ENCODE measurements around the gene NOTCH2.

The NOTCH2 gene

DNA sequence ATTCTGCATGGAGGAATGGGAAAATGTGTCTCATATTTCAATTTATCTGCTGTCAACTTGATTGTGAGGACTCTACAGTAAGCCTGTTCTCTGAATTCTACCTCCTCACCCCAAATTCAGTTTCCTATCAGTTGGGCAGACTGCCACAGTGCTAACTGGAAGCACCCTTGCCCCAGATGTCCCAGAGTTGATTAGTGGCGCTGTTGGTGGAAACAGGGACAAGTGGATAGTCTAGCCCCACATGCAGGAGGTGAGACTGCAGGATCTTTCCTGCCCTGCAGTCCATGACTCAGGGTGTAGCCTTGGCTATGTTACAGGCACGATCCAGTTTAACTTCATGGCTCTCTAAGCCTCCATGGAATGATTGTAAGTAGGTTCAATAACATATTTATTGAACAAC, 195.3 kb downstream of the NOTCH2 start:
- DNase-seq (ENCODE audit: low spot score): no peak

DNA sequence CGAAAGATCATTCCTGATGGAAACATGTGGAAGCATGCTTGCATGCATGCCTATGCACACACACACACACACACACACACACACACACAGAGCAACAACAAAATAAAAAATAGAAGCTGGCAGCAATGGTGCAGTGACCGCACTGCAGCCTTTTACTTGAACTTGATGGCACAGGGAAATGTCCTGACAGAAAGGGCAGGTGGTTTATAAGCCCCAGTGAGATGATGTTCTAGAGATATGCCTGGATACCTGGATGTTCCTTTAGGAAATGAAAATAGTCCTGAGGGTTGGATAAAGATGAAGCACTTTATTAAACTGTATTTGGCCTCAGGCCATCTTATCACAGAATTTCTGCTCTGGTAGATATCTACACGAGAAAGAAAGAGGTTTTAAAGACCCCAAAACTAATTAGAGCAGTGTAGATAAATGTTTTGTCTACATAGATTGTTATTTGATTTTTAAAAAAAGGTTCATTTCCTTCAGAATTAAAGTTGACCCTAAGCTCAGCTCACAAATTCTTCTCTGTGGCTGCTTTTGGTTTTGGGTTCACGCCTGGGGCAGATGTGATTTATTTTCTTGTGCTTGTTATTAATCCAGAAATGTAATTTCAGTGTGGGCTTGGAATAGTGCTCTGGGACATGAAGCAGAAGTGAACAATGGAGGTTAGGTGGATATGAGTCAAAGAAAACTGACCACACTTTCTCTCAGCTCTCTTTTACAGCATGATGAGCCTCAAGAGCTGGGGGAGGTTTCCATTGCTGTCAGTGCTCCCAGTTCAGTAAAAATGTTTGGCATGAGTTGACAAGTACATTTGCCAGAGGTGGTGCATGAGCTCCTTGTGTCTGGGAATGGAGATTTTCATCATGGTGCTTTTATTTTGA, 196.1 kb downstream of the NOTCH2 start:
- DNase-seq (ENCODE audit: low spot score): peak; percentile 63

DNA sequence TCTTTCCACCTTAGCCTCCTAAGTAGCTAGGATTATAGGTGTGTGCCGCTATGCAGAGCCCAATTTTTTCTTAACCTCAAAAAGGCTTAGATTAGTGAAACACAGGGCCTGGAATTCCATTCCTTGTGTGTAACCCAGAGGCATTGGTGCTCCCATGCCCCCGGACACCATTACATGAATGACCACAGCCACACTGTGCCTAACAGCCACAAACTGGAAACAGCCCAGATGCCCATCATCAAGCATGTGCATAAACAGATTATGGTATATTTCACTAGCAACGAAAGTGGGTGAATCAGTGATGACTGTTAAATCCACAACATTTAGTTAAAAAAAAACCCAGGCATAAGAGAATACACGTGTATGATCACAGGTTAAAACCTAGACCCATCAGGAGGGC, 197.6 kb downstream of the NOTCH2 start:
- DNase-seq (ENCODE audit: low spot score): no peak

DNA sequence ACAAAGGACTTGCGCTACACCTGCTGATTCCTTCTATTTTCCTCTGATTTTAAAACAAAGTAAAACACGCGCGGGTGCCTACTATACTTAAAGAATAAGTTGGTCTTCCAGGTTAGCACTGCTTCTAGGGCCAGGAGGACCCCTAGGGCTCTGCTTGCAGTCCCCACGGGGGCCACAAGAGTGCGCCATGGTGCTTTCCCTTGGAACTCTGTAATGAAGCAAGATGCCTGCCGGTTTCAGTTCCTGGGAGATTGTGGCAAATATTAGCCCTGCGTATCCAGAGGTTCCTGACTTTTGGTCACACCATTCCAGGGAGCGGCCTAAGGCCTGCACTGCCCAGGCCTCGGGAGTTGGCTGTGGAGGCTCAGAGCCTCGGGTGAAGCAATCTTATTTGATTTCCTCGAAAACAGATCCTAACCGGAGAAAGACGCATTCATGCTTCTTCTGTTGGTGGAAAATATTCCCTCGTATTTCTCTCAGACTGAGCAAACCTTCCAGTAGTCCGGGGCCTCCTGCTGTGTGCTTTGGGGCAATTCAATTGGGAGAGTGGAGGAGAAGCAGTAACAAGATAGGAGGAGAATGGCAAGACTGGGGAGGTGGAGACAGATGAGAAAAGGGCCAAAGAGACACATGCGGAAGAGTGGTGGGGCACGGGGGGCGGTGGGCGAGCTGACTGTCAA, 198.4 kb downstream of the NOTCH2 start:
- peak; percentile 77 for DNase-seq (ENCODE audit: low spot score)

DNA sequence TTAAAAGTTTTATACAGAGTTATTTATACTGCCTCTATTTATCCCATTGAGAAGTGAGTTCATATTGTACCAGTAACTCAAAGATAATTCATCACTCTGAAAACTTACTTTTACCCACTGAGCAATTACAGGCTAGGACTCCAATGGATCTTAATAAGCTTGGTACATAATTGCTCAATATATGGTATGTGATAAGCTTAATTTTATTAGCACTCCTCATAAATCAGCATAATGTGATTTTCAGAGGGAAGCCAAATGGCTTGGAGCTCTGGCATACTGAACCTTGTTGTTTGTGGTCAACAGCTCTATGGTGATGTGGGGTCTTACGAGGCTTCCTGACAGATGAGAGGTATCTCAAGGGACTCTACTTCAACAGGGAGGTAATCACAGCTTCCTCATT, 199.5 kb downstream of the NOTCH2 start:
- DNase-seq (ENCODE audit: low spot score): no peak

DNA sequence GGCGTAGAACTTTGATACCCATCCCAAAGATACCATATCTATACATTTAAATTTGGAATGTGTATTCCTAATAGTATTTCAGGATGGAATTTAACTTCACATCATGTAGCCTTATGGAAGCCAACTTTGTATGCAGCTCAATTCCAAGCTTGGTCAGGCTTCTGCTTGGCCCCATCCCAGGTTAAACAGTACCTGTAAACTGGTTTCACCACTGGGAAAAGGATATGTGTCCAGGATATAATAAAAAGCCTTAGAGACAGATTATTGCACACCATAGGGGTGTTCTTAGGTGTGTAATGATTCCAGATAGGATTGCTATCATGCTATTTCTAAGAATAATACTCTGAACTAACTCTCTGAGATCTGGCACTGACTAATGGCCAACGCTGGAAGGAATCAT, 201.3 kb downstream of the NOTCH2 start:
- no peak for DNase-seq (ENCODE audit: low spot score)

DNA sequence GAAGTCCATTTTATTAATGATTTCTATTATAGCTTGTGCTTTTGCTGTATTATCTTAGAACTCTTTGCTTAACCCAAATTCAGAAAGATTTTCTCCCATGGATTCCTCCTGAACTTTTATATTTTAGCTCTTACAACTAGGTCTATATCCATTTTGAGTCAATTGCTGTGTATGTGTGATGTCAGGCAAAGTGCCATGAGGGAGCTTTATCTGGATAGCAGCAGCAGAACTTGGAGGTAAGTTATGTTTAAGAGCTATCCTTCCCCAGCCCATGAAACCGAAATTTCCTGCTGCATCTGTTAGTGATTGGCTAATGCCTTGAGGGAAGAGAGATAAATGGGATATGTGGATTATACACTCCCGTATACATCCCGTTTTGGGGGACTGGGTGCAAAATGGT, 203.0 kb downstream of the NOTCH2 start:
- no peak for DNase-seq (ENCODE audit: low spot score)

DNA sequence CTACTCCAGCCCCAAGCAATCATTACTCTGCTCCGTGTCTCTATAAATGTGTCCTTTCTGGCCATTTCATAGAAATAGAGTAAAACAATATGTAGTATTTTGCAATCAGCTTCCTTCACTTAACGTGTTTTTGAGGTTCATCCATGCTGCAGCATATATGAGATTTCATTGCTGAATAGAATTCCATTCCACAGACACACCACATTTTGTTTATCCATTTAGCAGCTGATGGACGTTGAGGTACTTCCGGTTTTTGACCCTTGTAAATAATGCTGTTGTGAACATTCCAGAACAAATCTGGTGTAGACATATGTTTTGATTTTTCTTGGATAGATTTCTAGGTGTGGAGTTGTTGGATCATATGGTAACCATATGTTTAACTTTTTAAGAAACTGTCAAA, 203.8 kb downstream of the NOTCH2 start:
- no peak for DNase-seq (ENCODE audit: low spot score)

DNA sequence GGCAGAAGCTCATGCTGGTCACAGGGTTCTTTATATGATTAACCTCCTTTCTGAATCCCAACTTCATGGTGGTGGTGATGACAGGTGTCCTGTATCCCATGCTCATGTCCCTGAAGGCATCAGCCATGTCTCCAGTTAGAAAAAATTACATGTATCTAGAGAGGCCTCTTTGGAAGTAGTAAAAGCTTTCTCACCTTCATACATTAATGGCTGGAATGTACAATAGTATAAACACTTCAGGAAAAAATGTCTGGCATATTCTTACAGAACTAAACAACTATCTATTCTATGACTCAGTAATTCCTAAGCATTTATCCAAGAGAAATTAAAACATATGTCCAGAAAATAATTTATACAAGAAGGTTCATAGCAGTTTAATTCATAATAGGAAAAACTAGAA, 207.2 kb downstream of the NOTCH2 start:
- no peak for DNase-seq (ENCODE audit: low spot score)

All from kidney tubule cell (primary cell).